Mesothelial cell of epicardium (in vitro differentiated cells): ENCODE results near the gene TM4SF4. TPM values are rescaled to one million over a fixed set of nuclear protein-coding genes. Genes with fewer than 3 reads are reported as not detected.

Source experiments
- DNase-seq, 2 experiments: peaks; one replicate each; pipeline ENCODE4 v3.0.0; 2021; ENCODE audit warnings: low spot score in 2 of 2; ENCODE audit not compliant: unreplicated experiment in 2 of 2
- H3K27ac Mint-ChIP-seq: 2 replicates; pipeline ENCODE4 v1.8.0; 2021; ENCODE audit warnings: mixed read lengths
- H3K27me3 Mint-ChIP-seq: 2 replicates; pipeline ENCODE4 v1.8.0; 2021; ENCODE audit warnings: low read depth, mixed read lengths
- H3K36me3 Mint-ChIP-seq: 2 replicates; pipeline ENCODE4 v1.8.0; 2021; ENCODE audit warnings: mixed read lengths
- H3K4me1 Mint-ChIP-seq: 2 replicates; pipeline ENCODE4 v1.8.0; 2021; ENCODE audit warnings: mixed read lengths
- H3K4me3 Mint-ChIP-seq: 2 replicates; pipeline ENCODE4 v1.8.0; 2021; ENCODE audit warnings: mild to moderate bottlenecking, moderate library complexity, mixed read lengths
- H3K9me3 Mint-ChIP-seq: 2 replicates; pipeline ENCODE4 v1.8.0; 2021; ENCODE audit warnings: mixed read lengths
- total RNA-seq: library from RNA; stranded (reverse); gene quantifications from 3 replicates; pipeline ENCODE4 v1.2.1, GENCODE V29; 2021
- TF ChIP-seq, protein P1 (sequence below): fragments of 200-600 bp; sonication (generic); IDR thresholded peaks from one replicate; pipeline ENCODE4 v1.5.0; 2021; ENCODE audit warnings: antibody characterized with exemption; ENCODE audit not compliant: unreplicated experiment

TM4SF4 gene
- total RNA-seq, 1 donor from 2014 or later, result 0.34 TPM

DNA sequence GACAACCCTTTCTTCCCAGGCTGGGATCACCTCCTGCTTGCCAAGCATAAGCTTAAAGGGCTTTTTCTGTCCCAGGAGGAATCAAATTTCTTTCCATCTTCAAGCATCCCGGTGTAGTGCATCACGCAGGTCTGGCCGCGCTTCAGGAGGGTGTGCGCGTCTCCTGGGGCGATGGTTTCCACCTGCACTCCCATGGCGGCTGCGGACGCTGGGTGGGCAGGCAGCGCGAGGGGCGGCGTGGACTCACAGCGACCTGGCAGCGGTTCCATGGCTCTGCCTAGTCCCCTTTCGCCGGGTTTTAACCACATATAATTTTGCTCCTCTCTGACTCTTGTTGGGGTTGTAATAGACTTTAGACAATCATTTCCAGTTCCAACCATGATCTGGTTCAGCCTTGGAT, 10.6 kb upstream of the TM4SF4 start:
- peaks cover 6% of the 10 kb centered on the region for H3K36me3 Mint-ChIP-seq
- H3K9me3 Mint-ChIP-seq, result peaks cover 4% of the 10 kb centered on the region
- no peak overlapping the region for H3K4me3 Mint-ChIP-seq
- H3K27me3 Mint-ChIP-seq, result no peaks in the 10 kb centered on the region
- peaks cover 42% of the 10 kb centered on the region for H3K4me1 Mint-ChIP-seq
- no peak overlapping the region for H3K27ac Mint-ChIP-seq
- DNase-seq, result no peak
- TF ChIP-seq, protein P1, sequence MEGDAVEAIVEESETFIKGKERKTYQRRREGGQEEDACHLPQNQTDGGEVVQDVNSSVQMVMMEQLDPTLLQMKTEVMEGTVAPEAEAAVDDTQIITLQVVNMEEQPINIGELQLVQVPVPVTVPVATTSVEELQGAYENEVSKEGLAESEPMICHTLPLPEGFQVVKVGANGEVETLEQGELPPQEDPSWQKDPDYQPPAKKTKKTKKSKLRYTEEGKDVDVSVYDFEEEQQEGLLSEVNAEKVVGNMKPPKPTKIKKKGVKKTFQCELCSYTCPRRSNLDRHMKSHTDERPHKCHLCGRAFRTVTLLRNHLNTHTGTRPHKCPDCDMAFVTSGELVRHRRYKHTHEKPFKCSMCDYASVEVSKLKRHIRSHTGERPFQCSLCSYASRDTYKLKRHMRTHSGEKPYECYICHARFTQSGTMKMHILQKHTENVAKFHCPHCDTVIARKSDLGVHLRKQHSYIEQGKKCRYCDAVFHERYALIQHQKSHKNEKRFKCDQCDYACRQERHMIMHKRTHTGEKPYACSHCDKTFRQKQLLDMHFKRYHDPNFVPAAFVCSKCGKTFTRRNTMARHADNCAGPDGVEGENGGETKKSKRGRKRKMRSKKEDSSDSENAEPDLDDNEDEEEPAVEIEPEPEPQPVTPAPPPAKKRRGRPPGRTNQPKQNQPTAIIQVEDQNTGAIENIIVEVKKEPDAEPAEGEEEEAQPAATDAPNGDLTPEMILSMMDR, result no peak

DNA sequence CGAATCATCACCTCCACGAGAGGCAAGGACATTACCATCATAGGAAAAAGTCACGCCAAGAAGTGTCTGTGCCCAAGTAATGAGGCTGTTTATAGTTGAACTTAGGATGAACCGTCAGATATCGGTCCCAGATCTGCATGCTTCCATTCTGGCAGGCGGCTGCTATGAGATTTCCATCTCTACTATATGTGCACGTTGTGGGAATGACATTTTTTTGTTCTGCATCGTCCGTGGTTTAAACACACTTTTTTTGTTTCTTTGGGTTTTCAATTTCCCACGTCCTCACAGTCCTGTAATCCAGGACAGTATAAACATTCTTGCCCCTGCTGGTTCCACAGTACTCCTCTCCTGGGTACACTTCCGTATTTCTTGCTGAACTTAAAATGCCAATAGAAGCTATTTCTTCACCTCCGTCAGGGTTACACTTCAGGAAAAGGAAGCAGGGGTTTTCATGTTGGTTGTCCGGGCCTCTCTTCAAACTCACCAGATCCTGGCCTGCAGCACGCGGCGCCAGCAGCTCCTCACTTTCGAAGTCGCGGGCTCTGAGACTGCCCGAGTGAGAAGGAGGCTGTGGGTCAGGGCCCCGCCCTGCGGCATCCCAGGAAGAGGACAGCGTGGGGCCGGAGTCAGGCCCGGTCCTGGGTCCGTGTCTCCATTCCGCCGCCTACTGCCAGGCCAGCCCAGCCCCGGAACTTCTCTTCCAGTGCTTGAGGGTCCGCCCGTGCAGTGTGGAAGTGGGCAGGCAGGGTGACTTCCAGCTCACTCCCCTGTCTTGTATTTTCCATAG, 9.8 kb upstream of the TM4SF4 start:
- peaks cover 4% of the 10 kb centered on the region for H3K9me3 Mint-ChIP-seq
- DNase-seq, result no peak
- H3K27ac Mint-ChIP-seq, result peak overlapping the region; percentile 93
- H3K27me3 Mint-ChIP-seq, result no peaks in the 10 kb centered on the region
- H3K36me3 Mint-ChIP-seq, result peaks cover 6% of the 10 kb centered on the region
- no peak overlapping the region for H3K4me3 Mint-ChIP-seq
- peaks cover 38% of the 10 kb centered on the region for H3K4me1 Mint-ChIP-seq
- TF ChIP-seq, protein P1, result no peak

DNA sequence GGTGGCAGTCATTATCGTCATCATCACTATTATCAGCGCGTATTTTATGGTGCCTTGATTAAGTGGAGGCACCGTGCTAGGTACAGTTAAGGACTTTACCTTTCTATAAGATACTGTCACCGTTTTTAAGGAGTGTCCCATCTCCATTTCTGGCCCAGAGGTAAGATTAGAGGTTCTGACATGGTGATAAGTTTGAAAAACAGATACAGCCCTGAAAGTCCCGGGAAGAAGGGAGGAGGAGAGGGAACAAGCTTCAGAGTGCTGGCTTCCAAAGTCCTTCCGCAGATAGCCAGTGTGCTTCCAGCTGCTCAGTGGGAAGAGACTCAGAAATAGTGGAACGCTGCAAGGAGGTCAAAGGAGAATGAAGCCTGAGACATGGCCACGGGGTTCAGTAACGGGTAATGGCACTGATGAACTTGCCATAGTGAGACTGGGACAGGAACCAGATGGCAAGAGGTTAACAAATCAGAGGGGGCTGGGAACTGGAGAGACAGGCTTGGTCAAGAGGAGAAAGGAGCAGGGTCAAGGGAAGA, 9.1 kb upstream of the TM4SF4 start:
- H3K9me3 Mint-ChIP-seq, result peaks cover 4% of the 10 kb centered on the region
- H3K4me1 Mint-ChIP-seq, result peaks cover 33% of the 10 kb centered on the region

DNA sequence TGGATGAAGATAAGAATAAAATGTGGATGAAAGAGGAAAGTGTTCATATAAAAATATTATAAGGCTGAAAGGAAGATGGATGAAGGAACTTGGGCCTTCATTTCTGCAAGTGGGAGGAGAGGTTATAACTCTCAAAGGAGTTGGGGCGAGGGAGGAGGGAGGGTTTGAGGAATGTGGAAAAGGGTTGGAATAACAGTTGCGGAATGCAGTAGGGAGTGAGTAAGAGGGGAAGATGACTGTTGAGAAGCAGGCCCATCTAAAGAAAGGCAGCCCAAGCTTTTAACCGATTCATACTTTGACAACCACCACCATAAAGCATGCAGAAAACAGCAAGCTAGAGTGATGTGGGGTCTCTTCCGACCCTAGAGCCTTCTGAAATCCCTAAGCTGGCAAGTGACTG, 8.3 kb upstream of the TM4SF4 start:
- Mint-ChIP-seq H3K4me3 (no peak overlapping the region), H3K27ac (peak overlapping the region; percentile 93), H3K4me1 (peaks cover 36% of the 10 kb centered on the region), H3K27me3 (no peaks in the 10 kb centered on the region), H3K9me3 (peaks cover 4% of the 10 kb centered on the region), H3K36me3 (peaks cover 6% of the 10 kb centered on the region)
- DNase-seq, result peak in 1 of 2 experiments; percentile 50
- TF ChIP-seq, protein P1, result no peak

More for the DNA sequence above, 9.1 kb upstream of the TM4SF4 start:
- Mint-ChIP-seq H3K4me3 (no peak overlapping the region), H3K27ac (peak overlapping the region; percentile 93), H3K27me3 (no peaks in the 10 kb centered on the region), H3K36me3 (peaks cover 6% of the 10 kb centered on the region)
- DNase-seq, result no peak
- TF ChIP-seq, protein P1, result no peak

DNA sequence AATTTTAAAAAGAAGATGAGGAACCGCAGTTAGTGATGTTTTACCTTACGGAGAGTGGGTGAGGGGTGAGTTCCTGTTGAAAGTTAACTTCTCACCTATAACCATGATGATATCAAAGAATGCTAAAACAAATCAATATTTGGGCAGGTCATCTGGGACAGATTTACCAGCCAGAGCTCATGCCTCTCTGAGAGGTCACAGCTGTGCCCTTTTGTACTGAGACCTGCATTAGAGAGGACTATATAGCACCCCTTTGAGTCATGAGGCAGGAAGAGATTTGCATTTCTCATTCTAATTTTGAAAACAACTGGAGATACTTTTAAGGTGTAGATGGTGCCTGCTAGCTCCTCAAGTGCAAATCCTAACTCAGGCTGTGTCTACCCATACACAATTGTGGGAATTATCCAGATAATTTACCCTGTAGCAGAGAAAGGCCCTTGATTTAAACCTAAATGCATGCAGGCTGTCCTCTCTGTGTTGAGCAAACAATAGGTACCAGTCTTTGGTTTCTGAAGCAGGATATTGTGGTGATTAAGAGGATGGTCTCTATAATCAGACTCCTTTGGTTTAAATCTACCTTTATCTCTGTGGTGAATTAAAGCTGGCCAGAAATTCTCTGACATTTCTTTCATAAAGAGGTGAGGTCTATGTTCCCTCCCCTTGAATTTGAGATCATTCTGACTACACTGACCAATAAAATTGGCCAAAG, 5.8 kb upstream of the TM4SF4 start:
- Mint-ChIP-seq H3K36me3 (peaks cover 6% of the 10 kb centered on the region), H3K4me3 (no peak overlapping the region), H3K27me3 (no peaks in the 10 kb centered on the region), H3K4me1 (peaks cover 56% of the 10 kb centered on the region), H3K27ac (no peak overlapping the region), H3K9me3 (peaks cover 4% of the 10 kb centered on the region)
- TF ChIP-seq, protein P1, result no peak
- DNase-seq, result no peak
